ENCODE results near the gene ANAPC7. TPM values are rescaled to one million over a fixed set of nuclear protein-coding genes. Genes with fewer than 3 reads are reported as not detected.

The ANAPC7 gene
- total and polyA plus RNA-seq, 9 of the 15 experiments (the other 6 are each of a cell fraction or from before 2014, with no cell fraction given) = 46.7 to 158 (median 109) TPM

DNA sequence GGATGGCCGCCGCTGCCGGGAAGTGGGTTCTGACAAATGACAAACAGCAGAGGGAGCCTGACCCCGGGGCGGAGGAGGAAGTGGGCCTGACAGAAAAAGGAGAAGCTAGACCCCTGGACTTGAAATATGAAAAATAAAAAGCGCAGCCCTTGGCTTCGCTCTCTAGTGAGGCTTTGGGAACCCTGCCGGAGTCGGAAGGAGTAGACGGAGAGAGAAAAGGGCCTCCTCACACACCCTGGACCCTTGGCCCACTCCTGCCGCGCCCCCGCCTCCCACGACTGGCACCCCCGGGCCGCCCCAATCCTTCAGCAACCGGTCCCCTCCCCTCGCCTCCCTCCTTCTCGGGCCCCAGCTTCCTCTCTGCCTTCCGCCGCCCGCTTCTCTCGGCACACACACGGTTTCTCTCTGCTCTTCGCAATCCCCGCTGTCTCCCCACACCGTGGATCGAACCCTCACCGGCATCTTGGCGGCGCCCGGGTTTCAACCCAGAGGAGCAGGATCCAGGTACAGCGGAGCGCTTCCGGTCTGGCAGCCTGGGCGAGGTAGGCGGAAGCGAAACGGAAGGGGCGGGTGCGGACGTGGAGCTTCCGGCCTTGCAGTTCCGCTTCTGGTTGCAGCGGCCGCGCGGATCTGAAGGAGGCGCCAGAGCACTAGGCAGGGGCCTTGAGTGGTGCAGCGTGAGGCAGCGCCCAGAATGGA is 46.4 kb upstream of the ANAPC7 start, which contains the start of gene ARPC3 (continued):
- TF ChIP-seq, protein P1, sequence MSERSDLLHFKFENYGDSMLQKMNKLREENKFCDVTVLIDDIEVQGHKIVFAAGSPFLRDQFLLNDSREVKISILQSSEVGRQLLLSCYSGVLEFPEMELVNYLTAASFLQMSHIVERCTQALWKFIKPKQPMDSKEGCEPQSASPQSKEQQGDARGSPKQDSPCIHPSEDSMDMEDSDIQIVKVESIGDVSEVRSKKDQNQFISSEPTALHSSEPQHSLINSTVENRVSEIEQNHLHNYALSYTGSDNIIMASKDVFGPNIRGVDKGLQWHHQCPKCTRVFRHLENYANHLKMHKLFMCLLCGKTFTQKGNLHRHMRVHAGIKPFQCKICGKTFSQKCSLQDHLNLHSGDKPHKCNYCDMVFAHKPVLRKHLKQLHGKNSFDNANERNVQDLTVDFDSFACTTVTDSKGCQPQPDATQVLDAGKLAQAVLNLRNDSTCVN (CRISPR knock-in tag; IDR thresholded peaks at IDR 0.05) = peak; percentile 37; the same call in 1 of the 2 replicates
- no peak for TF ChIP-seq NCOR1 (IDR thresholded peaks at IDR 0.05)
- TF ChIP-seq SP2 (IDR thresholded peaks at IDR 0.05; ENCODE audit: extremely low read depth, low read depth, low read length, poor library complexity, severe bottlenecking) = peak; percentile 5
- TF ChIP-seq NFE2L1 (tag; IDR thresholded peaks at IDR 0.05; ENCODE audit: borderline replicate concordance, low read depth) = no peak
- TF ChIP-seq COPS2 (conservative IDR thresholded peaks at IDR 0.05) = no peak
- TF ChIP-seq, protein P2, sequence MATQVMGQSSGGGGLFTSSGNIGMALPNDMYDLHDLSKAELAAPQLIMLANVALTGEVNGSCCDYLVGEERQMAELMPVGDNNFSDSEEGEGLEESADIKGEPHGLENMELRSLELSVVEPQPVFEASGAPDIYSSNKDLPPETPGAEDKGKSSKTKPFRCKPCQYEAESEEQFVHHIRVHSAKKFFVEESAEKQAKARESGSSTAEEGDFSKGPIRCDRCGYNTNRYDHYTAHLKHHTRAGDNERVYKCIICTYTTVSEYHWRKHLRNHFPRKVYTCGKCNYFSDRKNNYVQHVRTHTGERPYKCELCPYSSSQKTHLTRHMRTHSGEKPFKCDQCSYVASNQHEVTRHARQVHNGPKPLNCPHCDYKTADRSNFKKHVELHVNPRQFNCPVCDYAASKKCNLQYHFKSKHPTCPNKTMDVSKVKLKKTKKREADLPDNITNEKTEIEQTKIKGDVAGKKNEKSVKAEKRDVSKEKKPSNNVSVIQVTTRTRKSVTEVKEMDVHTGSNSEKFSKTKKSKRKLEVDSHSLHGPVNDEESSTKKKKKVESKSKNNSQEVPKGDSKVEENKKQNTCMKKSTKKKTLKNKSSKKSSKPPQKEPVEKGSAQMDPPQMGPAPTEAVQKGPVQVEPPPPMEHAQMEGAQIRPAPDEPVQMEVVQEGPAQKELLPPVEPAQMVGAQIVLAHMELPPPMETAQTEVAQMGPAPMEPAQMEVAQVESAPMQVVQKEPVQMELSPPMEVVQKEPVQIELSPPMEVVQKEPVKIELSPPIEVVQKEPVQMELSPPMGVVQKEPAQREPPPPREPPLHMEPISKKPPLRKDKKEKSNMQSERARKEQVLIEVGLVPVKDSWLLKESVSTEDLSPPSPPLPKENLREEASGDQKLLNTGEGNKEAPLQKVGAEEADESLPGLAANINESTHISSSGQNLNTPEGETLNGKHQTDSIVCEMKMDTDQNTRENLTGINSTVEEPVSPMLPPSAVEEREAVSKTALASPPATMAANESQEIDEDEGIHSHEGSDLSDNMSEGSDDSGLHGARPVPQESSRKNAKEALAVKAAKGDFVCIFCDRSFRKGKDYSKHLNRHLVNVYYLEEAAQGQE (IDR thresholded peaks at IDR 0.05; ENCODE audit: borderline replicate concordance) = peak; percentile 83
- TF ChIP-seq, protein P2 (CRISPR knock-in tag; IDR thresholded peaks at IDR 0.05; ENCODE audit: low read depth) = no peak; the same call in 1 of the 2 replicates
- TF ChIP-seq ETV6 (IDR thresholded peaks at IDR 0.05; ENCODE audit: borderline replicate concordance in 1 of 2, low read depth in 2 of 2, low read length in 1 of 2) = peak; percentile 98 to 99
- no peak; the same call in 1 of the 2 replicates for TF ChIP-seq ETV6 (CRISPR knock-in tag; IDR thresholded peaks at IDR 0.05; ENCODE audit: borderline replicate concordance)
- TF ChIP-seq CHD2 (IDR thresholded peaks at IDR 0.05; ENCODE audit: low read depth, low read length) = no peak
- 0 out of 2 replicates have a peak, but pooled peaks have one; percentile 27 for TF ChIP-seq KAT7 (CRISPR knock-in tag; IDR thresholded peaks at IDR 0.05; ENCODE audit: borderline replicate concordance)
- no peak for TF ChIP-seq JUNB (CRISPR knock-in tag; conservative IDR thresholded peaks at IDR 0.05)
- TF ChIP-seq, protein P3, sequence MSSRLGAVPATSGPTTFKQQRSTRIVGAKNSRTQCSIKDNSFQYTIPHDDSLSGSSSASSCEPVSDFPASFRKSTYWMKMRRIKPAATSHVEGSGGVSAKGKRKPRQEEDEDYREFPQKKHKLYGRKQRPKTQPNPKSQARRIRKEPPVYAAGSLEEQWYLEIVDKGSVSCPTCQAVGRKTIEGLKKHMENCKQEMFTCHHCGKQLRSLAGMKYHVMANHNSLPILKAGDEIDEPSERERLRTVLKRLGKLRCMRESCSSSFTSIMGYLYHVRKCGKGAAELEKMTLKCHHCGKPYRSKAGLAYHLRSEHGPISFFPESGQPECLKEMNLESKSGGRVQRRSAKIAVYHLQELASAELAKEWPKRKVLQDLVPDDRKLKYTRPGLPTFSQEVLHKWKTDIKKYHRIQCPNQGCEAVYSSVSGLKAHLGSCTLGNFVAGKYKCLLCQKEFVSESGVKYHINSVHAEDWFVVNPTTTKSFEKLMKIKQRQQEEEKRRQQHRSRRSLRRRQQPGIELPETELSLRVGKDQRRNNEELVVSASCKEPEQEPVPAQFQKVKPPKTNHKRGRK (tag; IDR thresholded peaks at IDR 0.05) = no peak
- TF ChIP-seq ZNF212 (CRISPR knock-in tag; IDR thresholded peaks at IDR 0.05) = no peak
- no peak for TF ChIP-seq MXI1 (IDR thresholded peaks at IDR 0.05; ENCODE audit: low read depth, low read length)
- no peak for TF ChIP-seq GTF2A2 (tag; IDR thresholded peaks at IDR 0.05)
- no peak for TF ChIP-seq HDAC6 (IDR thresholded peaks at IDR 0.05; ENCODE audit: low read depth, low read length)
- TF ChIP-seq MBD2 (IDR thresholded peaks at IDR 0.05; ENCODE audit: borderline replicate concordance, low read depth) = 0 out of 2 replicates have a peak, but pooled peaks have one; percentile 13
